Stimulated activated CD4-positive, alpha-beta T cell treated with anti-CD3 and anti-CD28 coated beads, Interleukin-12 subunit alpha, Interleukin-12 subunit beta, amount 100 ng/mL, for 4 hours (primary cell): ENCODE measurements around the gene CDKN3.
"Not testable (repeated sequence)": the region's sequence is repeated elsewhere in the genome, so short reads cannot be mapped to it uniquely, and the experiment has no call there.

Experiments used
- DNase-seq: peaks from one replicate; pipeline ENCODE4 v3.0.0-alpha.2; 2020

CDKN3 gene

GRCh38 chr14:54370323-54371198, 26.2 kb upstream of the CDKN3 start:
- no peak for DNase-seq

- DNase-seq = no peak
Measured at GRCh38 chr14:54374117-54374884, 22.5 kb upstream of the CDKN3 start.

- DNase-seq = no peak
Measured at GRCh38 chr14:54377501-54377900, 19.3 kb upstream of the CDKN3 start.

- not testable (repeated sequence) for DNase-seq
Measured at GRCh38 chr14:54378893-54379292, 17.9 kb upstream of the CDKN3 start.

GRCh38 chr14:54380558-54380957, 16.2 kb upstream of the CDKN3 start:
- DNase-seq = not testable (repeated sequence)

- DNase-seq = no peak
Measured at GRCh38 chr14:54381821-54382220, 15.0 kb upstream of the CDKN3 start.

GRCh38 chr14:54383835-54384234, 13.0 kb upstream of the CDKN3 start:
- DNase-seq = no peak

- DNase-seq = no peak
Measured at GRCh38 chr14:54385556-54385955, 11.3 kb upstream of the CDKN3 start.

GRCh38 chr14:54387328-54387727, 9.5 kb upstream of the CDKN3 start:
- DNase-seq = no peak

GRCh38 chr14:54392131-54392859, 4.5 kb upstream of the CDKN3 start:
- DNase-seq = no peak

GRCh38 chr14:54392986-54393884, 3.6 kb upstream of the CDKN3 start:
- DNase-seq = not testable (repeated sequence)

GRCh38 chr14:54394596-54394995, 2.2 kb upstream of the CDKN3 start:
- DNase-seq = no peak

GRCh38 chr14:54395284-54395683, 1.5 kb upstream of the CDKN3 start:
- no peak for DNase-seq

GRCh38 chr14:54395716-54396115, 1.1 kb upstream of the CDKN3 start:
- no peak for DNase-seq

GRCh38 chr14:54396183-54396492, 669 bp upstream of the CDKN3 start:
- DNase-seq = no peak

GRCh38 chr14:54399560-54399959, 2.8 kb downstream of the CDKN3 start:
- DNase-seq = no peak

- DNase-seq = not testable (repeated sequence)
Measured at GRCh38 chr14:54403401-54404005, 6.7 kb downstream of the CDKN3 start.

- no peak for DNase-seq
Measured at GRCh38 chr14:54410215-54410614, 13.4 kb downstream of the CDKN3 start.

GRCh38 chr14:54411371-54411770, 14.6 kb downstream of the CDKN3 start:
- DNase-seq = no peak

GRCh38 chr14:54420478-54421142, 23.8 kb downstream of the CDKN3 start:
- no peak for DNase-seq

GRCh38 chr14:54423991-54424390, 27.2 kb downstream of the CDKN3 start:
- DNase-seq = no peak
